GM18519 (cell line): ENCODE data around the gene YBX2.

ENCODE experiments used
- ATAC-seq: cut with Tn5 transposase; IDR thresholded peaks from one replicate; pipeline ENCODE4 v1.9.1; 2021; ENCODE audit warnings: mild to moderate bottlenecking, moderate library complexity; ENCODE audit not compliant: unreplicated experiment, low FRiP score

The YBX2 gene

DNA sequence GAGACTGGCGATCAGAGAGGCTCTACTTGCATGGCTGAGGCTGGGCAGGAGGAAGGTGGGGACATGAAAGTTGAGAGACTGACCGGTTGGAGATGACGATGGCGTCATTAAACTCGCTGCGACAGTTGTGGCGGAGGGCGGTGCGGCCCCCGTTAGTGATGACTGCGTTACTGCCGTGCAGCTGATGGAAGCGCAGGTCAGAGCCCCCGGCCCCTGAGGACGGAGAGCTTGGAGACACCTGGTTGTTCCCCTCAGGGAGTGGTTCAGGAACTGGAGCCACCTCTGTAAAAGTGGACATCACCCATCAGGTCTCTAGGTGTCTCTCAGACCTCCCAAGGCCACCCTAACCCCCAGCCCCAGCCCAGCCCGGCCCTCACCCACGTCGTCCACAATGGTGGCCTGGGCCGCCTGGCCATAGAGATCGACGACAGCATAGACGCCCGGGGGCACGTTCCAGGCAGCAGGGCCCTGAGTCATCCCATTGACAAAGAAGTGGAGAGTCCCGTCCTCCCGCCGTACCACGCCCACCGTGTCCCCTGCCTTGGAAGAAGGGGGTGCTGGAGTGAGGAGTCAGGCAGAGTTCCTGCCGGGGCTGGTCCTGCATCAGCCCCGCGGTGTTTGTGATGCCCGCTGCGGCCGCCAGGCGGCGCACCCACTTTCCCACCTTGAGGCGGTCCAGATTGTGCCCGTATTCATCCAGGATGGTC is 29.4 kb upstream of the YBX2 start:
- no peak for ATAC-seq

DNA sequence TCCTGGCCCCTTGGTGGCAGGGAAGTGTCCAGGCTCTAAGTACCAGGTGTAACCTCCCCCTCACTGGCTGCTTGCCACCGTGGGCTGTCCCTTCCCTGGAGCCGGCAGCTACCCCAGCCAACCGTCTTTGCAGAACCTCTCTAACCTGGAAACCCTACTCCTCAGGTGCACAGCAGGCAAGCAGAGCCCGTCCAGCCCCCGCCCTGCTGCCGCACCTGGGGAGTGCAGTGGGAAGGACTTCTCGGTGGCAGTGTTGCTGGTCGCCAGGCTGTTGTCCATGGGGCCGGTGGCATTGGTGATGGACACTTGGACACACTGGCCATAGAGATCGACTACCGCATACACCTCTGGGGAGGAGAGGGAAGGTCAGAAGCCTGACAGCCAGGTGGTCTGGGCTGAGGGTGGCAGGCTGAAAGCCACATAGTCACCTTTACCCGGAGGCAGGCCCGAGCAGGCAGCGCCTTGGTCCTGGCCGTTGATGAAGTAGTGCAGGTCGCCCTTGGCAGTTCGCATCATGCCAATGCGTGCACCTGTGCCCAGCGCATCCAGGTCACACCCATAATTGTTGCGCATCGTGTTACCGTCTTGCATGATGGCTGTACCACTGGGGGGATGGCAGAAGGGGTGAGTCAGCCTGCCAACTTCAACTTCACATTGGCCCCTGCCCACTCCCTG is 28.2 kb upstream of the YBX2 start:
- no peak for ATAC-seq

DNA sequence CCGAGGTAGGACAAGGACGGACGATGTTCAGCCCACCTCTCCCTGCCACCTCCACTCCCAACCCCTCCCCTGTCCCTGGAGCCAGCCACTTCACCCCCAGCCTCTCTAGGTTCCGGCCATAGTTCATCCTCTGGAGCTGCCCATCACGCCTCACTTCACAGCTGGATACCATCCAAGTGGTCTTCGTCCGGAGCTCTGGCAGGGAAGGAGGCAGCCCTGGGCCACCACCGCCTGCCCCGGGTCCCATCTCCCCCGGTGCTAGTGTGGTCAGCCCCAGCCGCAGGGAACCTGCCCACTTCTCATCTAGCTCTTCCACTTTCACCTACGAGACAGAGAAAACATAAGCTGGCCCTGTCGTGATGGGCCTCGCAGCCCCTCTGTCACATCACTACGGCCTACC is 27.0 kb upstream of the YBX2 start:
- no peak for ATAC-seq

DNA sequence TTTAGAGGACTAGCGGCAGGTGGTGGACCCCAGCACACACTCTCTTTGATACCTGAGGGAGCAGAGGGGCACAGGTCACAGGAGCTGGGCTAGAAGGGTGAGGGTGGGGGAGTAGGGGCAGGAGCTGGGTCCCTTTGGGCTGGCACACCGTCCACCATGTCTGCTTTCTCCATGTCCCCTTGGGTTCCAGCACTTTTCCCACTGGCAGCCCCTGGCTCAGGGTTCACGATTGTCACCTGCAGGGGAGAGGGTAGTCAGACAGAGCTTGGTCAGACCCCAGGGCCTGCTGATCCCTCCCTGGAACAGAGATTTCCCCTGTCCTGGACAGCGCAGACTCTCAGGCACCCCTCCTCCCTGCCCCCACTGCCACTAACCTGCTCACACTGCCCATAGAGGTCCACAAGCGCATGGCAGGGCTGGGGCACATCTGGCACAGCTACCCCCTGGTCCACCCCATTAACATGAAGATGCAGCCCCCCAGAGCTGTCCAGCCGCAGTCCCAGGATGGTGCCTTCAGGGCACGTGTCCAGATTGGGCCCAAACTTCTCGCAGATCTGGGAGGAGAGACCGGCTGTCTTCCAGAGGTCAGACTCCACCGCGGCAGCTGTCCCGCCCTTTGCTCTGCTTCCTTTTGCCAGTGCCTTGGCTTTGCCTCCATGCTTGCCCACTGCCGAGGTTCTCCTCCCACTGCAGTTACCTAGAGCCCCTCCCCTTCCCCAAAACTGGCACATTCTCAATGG is 23.9 kb upstream of the YBX2 start:
- ATAC-seq: no peak

DNA sequence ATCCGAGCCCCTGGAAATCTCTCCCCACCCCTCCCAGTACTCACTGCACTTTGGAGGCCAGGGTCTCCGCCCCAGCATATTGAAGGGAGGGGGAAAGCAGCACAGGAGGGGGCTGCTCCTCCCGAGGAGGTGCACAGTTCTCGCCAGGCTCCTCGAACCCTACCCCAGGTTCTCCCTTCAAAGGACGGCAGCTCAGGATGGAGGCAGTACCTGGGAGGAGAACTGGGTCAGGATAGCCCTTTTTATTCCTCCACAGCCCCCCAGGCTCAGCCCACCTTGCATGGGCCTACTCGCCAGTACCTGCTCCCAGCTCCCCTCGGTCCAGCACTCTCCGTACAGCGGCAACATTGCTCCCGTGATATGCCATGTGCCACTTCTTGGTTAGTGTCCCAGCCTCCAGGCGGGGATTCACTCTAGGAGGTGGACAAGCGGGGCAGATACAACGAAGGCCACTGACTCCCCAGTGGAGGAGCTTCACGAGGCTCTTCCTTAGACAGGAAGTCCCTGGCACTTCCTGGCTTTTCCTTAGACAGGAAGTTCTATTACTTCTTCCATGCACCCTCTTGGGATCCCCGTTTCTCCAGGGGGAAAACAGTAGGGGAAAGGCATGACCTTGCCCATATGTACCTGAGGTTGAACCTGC is 22.8 kb upstream of the YBX2 start:
- no peak for ATAC-seq

DNA sequence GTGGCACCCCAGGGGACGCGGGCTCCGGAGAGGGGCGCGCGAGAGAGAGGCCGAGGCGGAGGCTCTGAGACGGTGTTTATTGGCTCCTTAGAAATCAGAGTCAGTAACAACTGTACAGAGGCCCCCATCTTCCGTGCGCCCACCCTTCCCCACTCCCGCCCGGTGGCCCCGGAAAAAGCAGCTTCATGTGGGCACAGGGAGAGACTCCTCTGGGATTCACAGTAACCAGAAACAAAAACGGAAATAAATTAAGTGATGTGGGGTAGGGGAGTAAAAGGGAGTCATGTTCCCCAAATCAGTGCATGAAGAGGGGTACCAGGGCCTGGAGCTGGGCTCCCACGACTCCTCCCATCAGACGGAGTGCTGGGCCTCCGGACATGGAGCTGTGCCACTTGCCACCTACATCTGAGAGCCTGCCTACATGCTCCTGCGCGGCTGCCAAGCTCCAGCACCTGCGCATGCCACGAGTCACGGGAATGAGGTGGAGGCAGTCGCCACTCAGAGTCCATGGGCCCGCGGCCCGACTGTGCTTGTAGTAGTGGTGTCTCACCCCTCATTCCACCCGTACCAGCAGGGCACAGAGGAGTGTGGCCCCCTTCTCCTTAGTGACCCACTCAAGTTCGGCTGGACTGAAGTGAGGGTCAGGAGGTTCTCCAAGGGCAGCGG is 21.3 kb upstream of the YBX2 start:
- ATAC-seq: no peak

DNA sequence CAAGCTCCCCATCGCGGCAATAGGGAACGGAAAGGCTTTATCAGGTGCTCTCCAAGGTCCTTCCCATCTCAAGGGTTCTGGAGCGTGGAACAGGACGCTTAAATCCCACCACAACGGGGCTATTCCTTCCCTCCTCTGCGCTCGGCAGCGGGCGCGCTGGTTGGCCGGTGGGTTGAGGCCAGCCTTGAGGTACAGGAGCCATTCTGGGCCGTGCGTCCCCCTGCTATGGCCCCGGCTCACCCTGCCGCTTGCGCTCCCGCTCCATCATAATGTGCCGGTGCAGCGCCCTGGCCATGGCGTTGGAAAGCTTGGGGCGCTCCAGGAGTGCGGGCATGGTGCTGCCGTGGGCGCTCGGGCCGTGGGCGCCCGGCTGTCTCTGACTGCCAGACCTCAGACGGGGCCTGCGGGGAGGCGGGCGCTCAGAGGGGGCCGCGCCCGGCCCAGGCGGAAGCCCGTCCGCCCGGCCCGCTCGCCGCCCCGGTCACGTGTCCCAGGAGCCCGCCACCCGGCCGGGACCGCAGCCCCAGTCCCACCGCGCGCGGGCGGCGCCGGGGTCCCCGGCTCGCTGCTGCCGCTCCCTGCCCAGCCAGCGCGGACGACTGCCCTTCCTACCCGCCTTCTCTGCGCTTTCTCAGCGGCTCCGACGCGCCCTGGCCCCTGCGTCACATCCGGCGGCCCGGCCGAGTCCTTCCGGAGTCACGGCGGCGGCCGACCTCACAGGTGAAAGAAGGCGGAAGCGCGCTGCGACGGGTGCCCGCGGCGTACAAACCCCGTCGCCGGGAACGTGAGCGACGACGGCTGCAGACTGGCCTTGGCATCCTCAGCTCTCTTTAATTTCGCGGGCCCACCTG is 20.5 kb upstream of the YBX2 start, which contains the start of gene GPS2:
GPS2 (minus strand) TSS at position 642 of the 851 bp plus-strand sequence; CDS start at position 334, 308 bp downstream.
- ATAC-seq: peak; percentile 40

- ATAC-seq: no peak
Observed at GRCh38 chr17:7313890-7314718, 19.7 kb upstream of the YBX2 start.

DNA sequence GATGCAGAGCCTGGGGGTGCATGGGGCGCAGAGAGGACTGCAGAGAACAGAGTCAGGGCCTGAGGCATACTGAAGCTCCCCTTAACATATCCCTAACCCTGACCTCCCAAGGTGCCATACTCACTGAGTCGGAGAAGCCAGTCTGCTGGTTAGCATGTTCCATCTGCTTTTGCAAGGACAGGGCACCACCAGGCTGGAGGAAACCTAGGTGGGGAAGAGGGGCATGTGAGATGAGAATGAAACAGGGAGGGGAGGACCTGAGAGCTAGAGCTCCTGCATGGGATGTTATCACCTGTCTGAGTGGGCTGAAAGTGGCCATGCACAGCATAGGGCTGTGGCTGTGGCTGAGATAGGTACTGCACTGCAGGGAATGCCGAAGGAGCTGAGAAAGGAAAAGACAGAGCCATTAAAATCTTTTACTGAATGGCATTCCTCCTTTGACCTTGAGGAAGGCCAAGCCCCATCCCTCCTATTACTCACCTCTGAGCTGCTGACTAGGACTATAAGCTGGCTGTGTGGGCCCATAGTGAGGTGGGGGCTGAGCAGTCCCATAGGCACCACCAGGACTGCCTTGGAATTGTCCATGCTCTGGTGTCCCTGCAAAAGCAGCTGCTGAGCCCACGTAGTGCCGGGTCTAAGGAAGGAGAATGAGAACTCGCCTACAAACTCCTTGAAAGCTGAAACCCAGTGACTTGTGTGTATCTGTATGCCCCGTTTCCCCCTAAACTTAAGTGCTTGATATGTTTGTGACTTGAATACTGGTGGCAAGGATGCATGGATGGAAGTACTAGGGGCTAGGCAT is 18.9 kb upstream of the YBX2 start:
- no peak for ATAC-seq

DNA sequence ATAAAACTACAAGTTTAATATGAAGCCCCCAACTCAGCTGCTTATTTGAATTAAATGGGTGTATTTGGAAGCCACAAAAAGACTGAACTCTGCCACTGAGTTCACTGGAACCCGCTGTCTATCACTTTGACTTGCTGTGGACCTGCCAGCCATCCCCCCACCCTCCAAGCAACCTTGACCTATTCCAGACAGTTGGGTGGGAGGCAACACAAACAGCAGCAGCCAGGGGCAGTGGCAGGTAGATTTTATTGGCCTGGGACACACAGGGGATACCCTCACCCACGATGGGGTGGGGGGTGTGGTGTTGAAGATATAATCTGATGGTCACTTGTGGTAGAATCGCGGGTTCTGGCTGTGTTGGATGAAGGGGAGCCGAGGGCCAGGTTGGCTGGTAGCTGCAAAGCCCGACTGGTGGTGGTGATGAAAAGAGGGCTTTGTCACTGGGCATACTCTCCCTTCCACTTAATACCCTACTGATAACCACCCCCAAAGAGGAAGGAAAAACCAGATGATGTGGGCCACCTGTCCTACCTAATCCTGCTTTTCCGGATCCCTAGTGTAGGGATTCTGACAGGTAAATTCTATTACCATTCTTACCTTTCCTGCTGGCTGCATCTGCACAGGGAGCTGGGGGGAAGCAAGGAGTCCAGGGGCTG is 18.1 kb upstream of the YBX2 start:
- no peak for ATAC-seq

DNA sequence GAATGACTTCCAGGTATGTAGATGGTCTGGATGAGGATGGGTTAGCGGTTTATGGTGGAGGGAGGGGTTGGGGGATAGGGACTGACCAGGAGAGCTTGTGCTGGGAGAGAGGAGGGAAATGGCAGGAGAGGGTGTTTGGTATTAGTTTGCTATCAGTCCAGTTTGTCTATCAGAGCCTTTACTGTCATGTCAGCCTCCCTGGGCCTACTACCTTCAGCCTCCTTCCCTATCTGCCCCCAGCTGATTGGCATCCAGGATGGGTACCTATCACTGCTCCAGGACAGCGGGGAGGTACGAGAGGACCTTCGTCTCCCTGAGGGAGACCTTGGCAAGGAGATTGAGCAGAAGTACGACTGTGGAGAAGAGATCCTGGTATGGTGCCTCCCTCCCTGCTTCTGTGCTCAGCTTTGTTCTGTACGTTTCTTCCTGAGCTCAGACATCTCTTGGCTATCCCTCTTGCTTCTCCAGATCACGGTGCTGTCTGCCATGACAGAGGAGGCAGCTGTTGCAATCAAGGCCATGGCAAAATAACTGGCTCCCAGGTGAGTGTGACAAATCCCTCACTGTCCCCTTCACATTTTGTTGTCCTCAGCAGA is 16.8 kb upstream of the YBX2 start:
- ATAC-seq: no peak

GRCh38 chr17:7309628-7310027 is 15.2 kb upstream of the YBX2 start:
- no peak for ATAC-seq

GRCh38 chr17:7308625-7309433 is 14.4 kb upstream of the YBX2 start:
- ATAC-seq: no peak

DNA sequence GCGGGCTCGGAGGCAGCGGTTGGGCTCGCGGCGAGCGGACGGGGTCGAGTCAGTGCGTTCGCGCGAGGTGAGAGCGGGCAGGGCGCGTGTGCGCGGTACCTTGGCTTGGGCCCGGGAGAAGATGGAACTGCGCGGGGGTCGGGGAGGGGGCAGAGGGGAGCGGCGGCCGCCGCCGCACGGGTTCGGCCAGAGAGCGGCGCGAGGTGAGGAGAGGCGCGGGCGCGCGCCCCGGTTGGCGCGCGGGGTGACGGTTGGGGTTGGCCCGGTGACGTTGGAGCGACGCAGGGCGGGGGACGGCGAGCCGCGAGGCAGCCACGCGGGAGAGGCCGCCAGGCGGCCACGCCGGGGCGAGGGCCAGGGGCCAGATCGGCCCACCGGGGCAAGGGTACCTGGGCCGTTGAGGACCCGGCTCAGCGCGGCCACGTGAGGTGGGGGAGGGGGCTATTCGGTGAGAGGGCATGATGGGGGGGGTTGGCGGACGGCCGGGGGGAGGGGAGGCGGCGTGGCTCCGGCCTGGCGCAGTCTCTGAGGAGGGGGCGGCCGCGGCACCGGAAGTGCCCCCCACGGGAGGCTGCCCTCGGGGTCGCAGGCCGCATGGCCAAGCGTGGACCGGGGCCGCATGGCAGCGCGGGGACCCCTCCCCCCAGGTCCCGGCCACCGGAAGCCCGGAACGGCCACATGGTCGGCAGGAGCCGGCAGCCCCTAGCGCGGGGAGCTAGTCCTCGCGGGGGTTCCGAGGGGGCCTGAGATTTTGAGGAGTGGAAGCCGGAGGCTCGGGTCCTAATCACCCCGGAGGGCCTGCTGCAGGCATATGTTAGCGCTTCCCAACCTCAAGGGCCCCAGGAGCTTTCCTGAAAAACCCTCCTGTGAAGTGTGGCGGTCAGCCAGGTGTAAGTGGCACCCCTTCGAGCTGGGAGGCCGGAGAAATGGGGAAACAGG is 13.5 kb upstream of the YBX2 start:
- ATAC-seq: no peak
